ENCODE data around the gene OR52M1. TPM values are rescaled to one million over a fixed set of nuclear protein-coding genes. Genes with fewer than 3 reads are reported as not detected.

The OR52M1 gene
- total RNA-seq, 1 donor from 2014 or later = not detected

GRCh38 chr11:4511282-4512245 lies 33.4 kb upstream of the OR52M1 start:
- no peaks in the 10 kb centered on the region for H3K4me1 Mint-ChIP-seq
- H3K4me3 Mint-ChIP-seq = no peak overlapping the region
- no peaks in the 10 kb centered on the region for H3K36me3 Mint-ChIP-seq (ENCODE audit: low read depth)
- H3K27ac Mint-ChIP-seq (ENCODE audit: unreplicated experiment) = no peak overlapping the region
- H3K9me3 Mint-ChIP-seq = peaks cover 7% of the 10 kb centered on the region
- TF ChIP-seq CTCF (conservative IDR thresholded peaks at IDR 0.05) = no peak
- H3K27me3 Mint-ChIP-seq (ENCODE audit: low read depth) = peaks cover 29% of the 10 kb centered on the region
- no peak for DNase-seq (ENCODE audit: low read depth, low spot score)

- Mint-ChIP-seq H3K27ac (ENCODE audit: unreplicated experiment) (no peak overlapping the region), H3K9me3 (no peaks in the 10 kb centered on the region), H3K4me1 (no peaks in the 10 kb centered on the region), H3K27me3 (ENCODE audit: low read depth) (peaks cover 21% of the 10 kb centered on the region), H3K36me3 (ENCODE audit: low read depth) (no peaks in the 10 kb centered on the region), H3K4me3 (no peak overlapping the region)
- TF ChIP-seq CTCF (conservative IDR thresholded peaks at IDR 0.05) = no peak
- DNase-seq (ENCODE audit: low read depth, low spot score) = no peak
These were observed 30.8 kb upstream of the OR52M1 start for GRCh38 chr11:4514196-4514595.

GRCh38 chr11:4522339-4522738 lies 22.7 kb upstream of the OR52M1 start:
- no peak for DNase-seq (ENCODE audit: low read depth, low spot score)
- no peaks in the 10 kb centered on the region for H3K4me1 Mint-ChIP-seq
- no peaks in the 10 kb centered on the region for H3K36me3 Mint-ChIP-seq (ENCODE audit: low read depth)
- H3K27me3 Mint-ChIP-seq (ENCODE audit: low read depth) = peaks cover 26% of the 10 kb centered on the region
- no peaks in the 10 kb centered on the region for H3K9me3 Mint-ChIP-seq
- no peak overlapping the region for H3K4me3 Mint-ChIP-seq
- H3K27ac Mint-ChIP-seq (ENCODE audit: unreplicated experiment) = no peak overlapping the region
- TF ChIP-seq CTCF (conservative IDR thresholded peaks at IDR 0.05) = no peak

GRCh38 chr11:4522752-4523151 lies 22.2 kb upstream of the OR52M1 start:
- no peaks in the 10 kb centered on the region for H3K36me3 Mint-ChIP-seq (ENCODE audit: low read depth)
- no peaks in the 10 kb centered on the region for H3K4me1 Mint-ChIP-seq
- no peak overlapping the region for H3K27ac Mint-ChIP-seq (ENCODE audit: unreplicated experiment)
- no peak for TF ChIP-seq CTCF (conservative IDR thresholded peaks at IDR 0.05)
- no peak for DNase-seq (ENCODE audit: low read depth, low spot score)
- H3K27me3 Mint-ChIP-seq (ENCODE audit: low read depth) = peaks cover 28% of the 10 kb centered on the region
- H3K9me3 Mint-ChIP-seq = no peaks in the 10 kb centered on the region
- no peak overlapping the region for H3K4me3 Mint-ChIP-seq

GRCh38 chr11:4523666-4524065 lies 21.3 kb upstream of the OR52M1 start:
- H3K36me3 Mint-ChIP-seq (ENCODE audit: low read depth) = no peaks in the 10 kb centered on the region
- no peak overlapping the region for H3K27ac Mint-ChIP-seq (ENCODE audit: unreplicated experiment)
- no peaks in the 10 kb centered on the region for H3K9me3 Mint-ChIP-seq
- H3K4me1 Mint-ChIP-seq = no peaks in the 10 kb centered on the region
- no peak for DNase-seq (ENCODE audit: low read depth, low spot score)
- TF ChIP-seq CTCF (conservative IDR thresholded peaks at IDR 0.05) = no peak
- H3K27me3 Mint-ChIP-seq (ENCODE audit: low read depth) = peaks cover 30% of the 10 kb centered on the region
- H3K4me3 Mint-ChIP-seq = no peak overlapping the region
